GM19467 (cell line): ENCODE measurements around the gene ARID3B.

Experiments used
- ATAC-seq: cut with Tn5 transposase; IDR thresholded peaks from one replicate; pipeline ENCODE4 v1.9.1; 2021; ENCODE audit warnings: mild to moderate bottlenecking, moderate library complexity; ENCODE audit not compliant: unreplicated experiment

Gene ARID3B

GRCh38 chr15:74599156-74599555 lies 58.1 kb downstream of the ARID3B start:
- no peak for ATAC-seq

DNA sequence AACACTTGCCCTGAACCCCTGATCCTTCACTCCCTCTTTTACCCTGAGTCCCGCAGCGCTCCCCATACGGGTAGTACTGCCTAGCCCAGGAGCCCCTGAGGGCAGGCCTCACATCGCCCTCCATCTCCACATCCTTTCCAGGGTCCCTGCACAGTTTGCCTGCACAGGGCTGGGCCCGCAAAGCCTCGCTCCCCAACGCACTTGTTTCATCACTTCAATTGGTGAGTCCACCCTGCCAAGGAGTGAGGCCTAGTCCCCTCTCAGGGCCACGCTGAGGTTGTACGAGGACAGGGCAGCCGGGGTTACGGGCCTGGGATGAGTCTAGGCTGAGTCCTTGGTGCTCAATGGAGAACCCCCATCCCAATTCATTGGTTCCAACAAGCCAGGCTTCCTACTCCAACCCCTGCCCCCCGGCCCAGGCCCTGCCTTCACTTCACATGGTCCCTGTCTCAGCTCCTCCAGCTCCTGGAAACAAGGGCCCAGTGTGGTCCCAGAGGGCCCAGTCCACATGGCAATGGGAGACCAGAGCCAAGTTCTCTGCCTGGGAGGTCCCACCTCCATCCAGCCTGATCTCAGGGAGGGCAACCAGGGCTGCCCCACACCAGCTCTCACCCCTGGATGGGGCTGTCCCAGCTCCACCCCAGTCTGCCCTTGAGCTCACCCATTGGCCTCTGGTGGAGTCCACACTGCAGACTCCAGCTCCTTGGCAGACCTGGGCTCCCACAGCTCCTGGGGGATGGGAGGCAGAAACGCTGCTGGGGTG lies 62.2 kb downstream of the ARID3B start:
- no peak for ATAC-seq

- ATAC-seq, result no peak
Observed at GRCh38 chr15:74603789-74604705, 63.0 kb downstream of the ARID3B start.

GRCh38 chr15:74604983-74605794 lies 64.2 kb downstream of the ARID3B start:
- ATAC-seq, result no peak

GRCh38 chr15:74605795-74606150 lies 64.8 kb downstream of the ARID3B start:
- no peak for ATAC-seq

- ATAC-seq, result no peak
Observed at GRCh38 chr15:74608786-74609185, 67.8 kb downstream of the ARID3B start.

DNA sequence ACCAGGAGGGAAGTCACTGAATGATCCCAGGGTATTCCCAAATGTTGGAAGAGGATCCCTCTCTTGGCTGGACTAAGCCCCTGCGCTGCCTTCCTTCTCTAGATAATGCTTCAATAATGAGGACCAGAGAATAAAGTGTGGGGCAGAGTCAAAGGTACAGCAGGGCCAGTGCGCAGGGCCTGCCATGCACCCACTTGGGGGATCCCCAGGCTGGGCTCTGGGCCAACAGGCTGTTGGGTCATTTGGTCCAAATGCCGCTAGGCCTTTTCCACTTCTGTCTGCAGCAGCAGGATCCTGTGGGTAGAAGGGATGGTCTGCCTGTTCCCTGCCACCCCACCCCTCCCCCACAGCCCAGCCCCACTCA lies 68.9 kb downstream of the ARID3B start:
- no peak for ATAC-seq

DNA sequence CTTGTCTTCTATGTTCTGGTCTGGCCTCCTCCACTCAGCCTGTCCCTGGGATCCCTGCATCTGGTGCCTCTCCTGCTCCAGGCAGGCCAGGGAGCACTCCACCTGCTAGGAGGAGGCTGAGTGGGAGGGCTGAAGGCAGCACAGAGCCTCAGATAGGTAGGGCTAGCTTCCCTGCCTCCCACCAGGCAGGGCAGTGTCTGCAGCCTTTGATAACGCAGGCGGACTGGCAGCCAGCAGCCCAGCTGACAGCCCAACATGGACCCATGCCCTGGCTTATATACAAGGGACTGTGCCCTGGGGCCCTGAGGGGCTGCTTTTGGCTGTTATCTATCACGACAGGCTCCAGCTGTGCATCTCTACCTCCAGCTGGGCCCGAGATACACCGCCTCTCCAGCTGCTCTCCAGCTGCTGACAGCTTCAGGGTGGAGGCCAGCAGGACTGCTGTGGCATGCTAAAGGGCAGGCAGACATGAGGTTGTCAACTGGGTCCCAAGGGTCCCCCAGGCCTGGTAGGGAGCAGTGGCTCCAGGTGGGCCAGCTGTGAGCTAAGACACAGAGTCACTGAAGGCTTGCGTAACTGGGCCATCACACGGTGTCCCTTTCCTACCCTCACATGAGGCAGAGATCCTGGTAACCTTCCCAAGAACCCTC lies 69.4 kb downstream of the ARID3B start:
- ATAC-seq, result no peak

- no peak for ATAC-seq
Observed at GRCh38 chr15:74611341-74611740, 70.3 kb downstream of the ARID3B start.

DNA sequence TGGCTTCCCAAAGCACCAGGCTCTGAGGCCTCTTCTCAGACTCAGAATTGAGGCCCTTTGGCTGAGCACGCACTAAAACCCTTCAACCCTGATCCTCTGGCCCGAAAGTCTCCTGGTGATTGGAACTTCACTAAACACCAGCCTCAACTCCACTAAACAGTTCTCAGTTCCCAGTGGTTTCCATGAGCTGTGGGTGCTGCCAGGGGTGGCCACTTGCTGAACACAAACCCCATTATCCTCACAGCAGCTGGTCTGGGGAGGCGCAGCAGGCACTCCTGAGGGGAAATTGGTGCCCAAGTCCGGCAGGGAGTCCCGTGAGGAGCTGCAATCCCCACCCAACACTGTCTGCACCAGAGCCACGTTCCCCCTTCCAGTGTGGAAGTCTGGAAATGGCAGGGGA lies 70.8 kb downstream of the ARID3B start:
- no peak for ATAC-seq

GRCh38 chr15:74612677-74613076 lies 71.7 kb downstream of the ARID3B start:
- ATAC-seq, result no peak

GRCh38 chr15:74613089-74613952 lies 72.3 kb downstream of the ARID3B start:
- ATAC-seq, result no peak

GRCh38 chr15:74613953-74614743 lies 73.1 kb downstream of the ARID3B start:
- no peak for ATAC-seq

DNA sequence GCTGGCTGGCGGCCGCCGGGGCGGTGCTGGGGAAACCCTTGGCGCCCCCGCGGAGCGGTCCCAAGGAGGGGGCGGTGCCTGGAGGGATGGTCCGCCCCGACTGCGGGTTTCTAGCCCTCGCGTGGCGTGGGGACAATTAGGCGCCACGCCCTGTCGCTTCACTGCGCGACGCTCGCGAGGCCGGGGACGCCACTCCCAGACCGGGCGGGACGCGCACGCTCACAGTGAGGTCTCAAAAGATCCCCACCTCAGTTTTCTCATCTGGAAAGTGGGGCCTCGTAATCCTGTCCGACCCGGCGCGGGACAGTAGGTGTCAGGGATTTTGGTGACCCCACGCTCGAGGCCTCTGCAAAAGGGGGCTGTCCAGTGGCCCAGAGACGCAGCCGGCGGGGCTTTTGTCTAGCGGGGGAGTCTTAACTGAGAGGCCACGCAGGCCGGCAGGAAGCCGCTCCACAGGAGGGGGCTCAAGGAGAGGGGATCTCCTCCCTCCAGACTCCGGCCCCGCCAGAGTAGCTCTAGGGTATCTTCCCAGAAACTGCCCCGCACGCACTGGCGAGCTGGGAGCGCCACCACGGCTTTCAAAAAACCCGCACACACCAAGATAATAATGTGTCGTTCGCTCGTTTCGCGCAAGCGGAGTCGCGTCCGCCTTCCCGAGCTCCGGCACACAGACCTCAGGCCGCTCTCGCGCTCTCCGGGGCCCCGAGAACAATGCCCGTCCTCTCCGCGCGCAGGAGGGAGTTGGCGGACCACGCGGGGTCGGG lies 73.9 kb downstream of the ARID3B start:
- ATAC-seq, result peak; percentile 28

GRCh38 chr15:74615508-74616365 lies 74.7 kb downstream of the ARID3B start, which contains the start of gene CLK3:
Gene CLK3, plus strand, starts transcription at chr15:74615836. Its CDS starts 3,361 bp downstream, at chr15:74619197.
- peak; percentile 78 for ATAC-seq

- ATAC-seq, result no peak
Observed at GRCh38 chr15:74616366-74616939, 75.4 kb downstream of the ARID3B start.

GRCh38 chr15:74616996-74617395 lies 76.0 kb downstream of the ARID3B start:
- ATAC-seq, result no peak
